ENCODE measurements around the gene PPIE.

PPIE gene

DNA sequence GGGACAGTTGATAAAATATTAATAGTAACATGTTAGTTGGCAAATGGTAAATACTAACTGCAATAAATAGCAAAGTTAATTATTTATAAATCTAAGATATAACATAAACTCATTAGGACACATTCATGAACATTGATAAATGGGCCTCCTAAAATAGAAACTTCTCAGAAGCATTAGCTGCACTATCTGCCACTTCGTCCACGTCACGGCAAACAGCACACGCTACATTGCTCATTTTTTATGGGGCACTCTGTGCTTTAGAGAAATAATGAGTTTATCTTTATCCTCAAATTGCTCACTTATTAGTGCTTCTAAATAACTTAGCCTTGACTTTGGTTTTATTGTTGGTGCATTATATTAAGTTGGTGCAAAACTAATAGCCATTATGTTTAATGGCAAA lies 31.2 kb upstream of the PPIE start:
- TF ChIP-seq YY1 (IDR thresholded peaks at IDR 0.05; ENCODE audit: low read depth) (no peak), TCF12 (IDR thresholded peaks at IDR 0.05; ENCODE audit: low read depth) (no peak), NFIC (IDR thresholded peaks at IDR 0.05) (no peak), TEAD4 (IDR thresholded peaks at IDR 0.05) (no peak), CEBPB (IDR thresholded peaks at IDR 0.05) (no peak), CREB1 (IDR thresholded peaks at IDR 0.05; ENCODE audit: low read depth) (no peak), ZBTB7A (IDR thresholded peaks at IDR 0.05; ENCODE audit: low read depth) (no peak), EGR1 (IDR thresholded peaks at IDR 0.05) (no peak), TAF1 (IDR thresholded peaks at IDR 0.05; ENCODE audit: low read depth) (no peak), EP300 (IDR thresholded peaks at IDR 0.05; ENCODE audit: borderline replicate concordance) (no peak), RAD21 (IDR thresholded peaks at IDR 0.05; ENCODE audit: low read depth) (no peak), FOXM1 (IDR thresholded peaks at IDR 0.05; ENCODE audit: borderline replicate concordance, low read depth) (no peak)
- TF ChIP-seq, protein P1, sequence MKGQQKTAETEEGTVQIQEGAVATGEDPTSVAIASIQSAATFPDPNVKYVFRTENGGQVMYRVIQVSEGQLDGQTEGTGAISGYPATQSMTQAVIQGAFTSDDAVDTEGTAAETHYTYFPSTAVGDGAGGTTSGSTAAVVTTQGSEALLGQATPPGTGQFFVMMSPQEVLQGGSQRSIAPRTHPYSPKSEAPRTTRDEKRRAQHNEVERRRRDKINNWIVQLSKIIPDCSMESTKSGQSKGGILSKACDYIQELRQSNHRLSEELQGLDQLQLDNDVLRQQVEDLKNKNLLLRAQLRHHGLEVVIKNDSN (IDR thresholded peaks at IDR 0.05): no peak
- TF ChIP-seq, protein P2, sequence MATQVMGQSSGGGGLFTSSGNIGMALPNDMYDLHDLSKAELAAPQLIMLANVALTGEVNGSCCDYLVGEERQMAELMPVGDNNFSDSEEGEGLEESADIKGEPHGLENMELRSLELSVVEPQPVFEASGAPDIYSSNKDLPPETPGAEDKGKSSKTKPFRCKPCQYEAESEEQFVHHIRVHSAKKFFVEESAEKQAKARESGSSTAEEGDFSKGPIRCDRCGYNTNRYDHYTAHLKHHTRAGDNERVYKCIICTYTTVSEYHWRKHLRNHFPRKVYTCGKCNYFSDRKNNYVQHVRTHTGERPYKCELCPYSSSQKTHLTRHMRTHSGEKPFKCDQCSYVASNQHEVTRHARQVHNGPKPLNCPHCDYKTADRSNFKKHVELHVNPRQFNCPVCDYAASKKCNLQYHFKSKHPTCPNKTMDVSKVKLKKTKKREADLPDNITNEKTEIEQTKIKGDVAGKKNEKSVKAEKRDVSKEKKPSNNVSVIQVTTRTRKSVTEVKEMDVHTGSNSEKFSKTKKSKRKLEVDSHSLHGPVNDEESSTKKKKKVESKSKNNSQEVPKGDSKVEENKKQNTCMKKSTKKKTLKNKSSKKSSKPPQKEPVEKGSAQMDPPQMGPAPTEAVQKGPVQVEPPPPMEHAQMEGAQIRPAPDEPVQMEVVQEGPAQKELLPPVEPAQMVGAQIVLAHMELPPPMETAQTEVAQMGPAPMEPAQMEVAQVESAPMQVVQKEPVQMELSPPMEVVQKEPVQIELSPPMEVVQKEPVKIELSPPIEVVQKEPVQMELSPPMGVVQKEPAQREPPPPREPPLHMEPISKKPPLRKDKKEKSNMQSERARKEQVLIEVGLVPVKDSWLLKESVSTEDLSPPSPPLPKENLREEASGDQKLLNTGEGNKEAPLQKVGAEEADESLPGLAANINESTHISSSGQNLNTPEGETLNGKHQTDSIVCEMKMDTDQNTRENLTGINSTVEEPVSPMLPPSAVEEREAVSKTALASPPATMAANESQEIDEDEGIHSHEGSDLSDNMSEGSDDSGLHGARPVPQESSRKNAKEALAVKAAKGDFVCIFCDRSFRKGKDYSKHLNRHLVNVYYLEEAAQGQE (IDR thresholded peaks at IDR 0.05; ENCODE audit: low read depth): no peak
- TF ChIP-seq, protein P3, sequence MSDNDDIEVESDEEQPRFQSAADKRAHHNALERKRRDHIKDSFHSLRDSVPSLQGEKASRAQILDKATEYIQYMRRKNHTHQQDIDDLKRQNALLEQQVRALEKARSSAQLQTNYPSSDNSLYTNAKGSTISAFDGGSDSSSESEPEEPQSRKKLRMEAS (IDR thresholded peaks at IDR 0.05): no peak

DNA sequence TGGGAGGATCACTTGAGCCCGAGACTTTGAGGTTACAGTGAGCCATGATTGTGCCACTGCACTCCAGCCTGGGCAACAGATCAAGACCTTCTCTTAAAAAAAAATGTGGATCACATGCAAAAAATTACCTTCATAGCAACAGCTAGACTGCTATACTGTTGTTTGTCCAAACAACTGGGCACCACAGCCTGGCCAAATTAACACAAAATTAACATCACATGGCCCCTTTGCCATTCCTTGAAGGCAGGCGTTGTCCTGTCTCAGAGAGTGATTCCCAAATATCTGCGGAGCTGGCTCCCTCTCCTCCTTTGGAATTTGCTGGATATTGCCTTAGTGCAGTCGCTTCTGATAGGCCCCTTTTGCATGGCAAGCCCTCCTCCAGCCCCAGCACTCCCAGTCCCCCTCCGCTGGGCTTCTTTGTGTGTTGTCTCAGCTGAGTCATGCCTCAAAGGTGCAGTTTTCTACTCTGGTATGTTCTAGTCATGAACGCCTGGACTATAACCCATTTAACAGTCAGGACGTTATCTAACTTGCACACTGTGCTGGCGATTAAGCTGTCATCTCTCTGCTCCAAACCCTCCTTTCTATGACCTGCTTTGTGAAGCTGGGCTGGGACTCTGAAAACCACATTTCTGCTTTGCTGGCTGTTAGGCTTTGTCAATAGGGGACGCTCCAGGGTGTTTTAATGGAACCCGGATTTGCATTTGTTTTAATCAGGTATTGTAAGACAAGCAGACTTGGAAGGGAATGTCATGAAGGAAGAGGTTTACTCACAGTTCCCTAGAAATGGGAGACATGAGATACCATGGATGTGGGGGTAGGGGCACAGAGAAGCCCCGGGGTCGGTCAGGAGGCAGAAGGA lies 27.3 kb upstream of the PPIE start:
- TF ChIP-seq TEAD4 (IDR thresholded peaks at IDR 0.05) (no peak), EGR1 (IDR thresholded peaks at IDR 0.05) (no peak), CREB1 (IDR thresholded peaks at IDR 0.05; ENCODE audit: low read depth) (no peak)

DNA sequence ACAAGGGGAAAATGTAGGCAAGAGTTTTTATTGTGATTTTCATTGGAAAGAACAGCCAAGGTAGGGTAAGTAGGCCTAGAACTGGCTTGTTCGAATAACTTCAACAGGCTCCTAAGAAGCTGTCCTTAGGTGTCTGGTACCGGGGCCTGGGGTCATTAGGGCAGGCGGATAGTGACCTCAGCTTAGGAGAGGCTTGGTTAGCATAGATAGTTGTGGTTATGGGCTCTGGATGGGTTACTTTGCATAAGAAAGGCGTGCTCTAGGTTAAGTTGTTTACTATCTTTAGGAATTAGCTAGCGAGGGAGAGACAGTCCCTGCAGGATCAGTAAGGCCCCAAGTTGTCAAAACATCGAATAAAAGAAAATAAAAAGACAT lies 26.7 kb upstream of the PPIE start:
- TF ChIP-seq EP300 (IDR thresholded peaks at IDR 0.05; ENCODE audit: borderline replicate concordance) (no peak), RAD21 (IDR thresholded peaks at IDR 0.05; ENCODE audit: low read depth) (no peak), TCF12 (IDR thresholded peaks at IDR 0.05; ENCODE audit: low read depth) (no peak), FOXM1 (IDR thresholded peaks at IDR 0.05; ENCODE audit: borderline replicate concordance, low read depth) (no peak), ZBTB7A (IDR thresholded peaks at IDR 0.05; ENCODE audit: low read depth) (no peak), NFIC (IDR thresholded peaks at IDR 0.05) (no peak), CEBPB (IDR thresholded peaks at IDR 0.05) (no peak), TEAD4 (IDR thresholded peaks at IDR 0.05) (no peak), YY1 (IDR thresholded peaks at IDR 0.05; ENCODE audit: low read depth) (no peak), CREB1 (IDR thresholded peaks at IDR 0.05; ENCODE audit: low read depth) (no peak), EGR1 (IDR thresholded peaks at IDR 0.05) (no peak)
- TF ChIP-seq, protein P2 (IDR thresholded peaks at IDR 0.05; ENCODE audit: low read depth): no peak
- TF ChIP-seq, protein P3 (IDR thresholded peaks at IDR 0.05): no peak
- TF ChIP-seq, protein P1 (IDR thresholded peaks at IDR 0.05): no peak

DNA sequence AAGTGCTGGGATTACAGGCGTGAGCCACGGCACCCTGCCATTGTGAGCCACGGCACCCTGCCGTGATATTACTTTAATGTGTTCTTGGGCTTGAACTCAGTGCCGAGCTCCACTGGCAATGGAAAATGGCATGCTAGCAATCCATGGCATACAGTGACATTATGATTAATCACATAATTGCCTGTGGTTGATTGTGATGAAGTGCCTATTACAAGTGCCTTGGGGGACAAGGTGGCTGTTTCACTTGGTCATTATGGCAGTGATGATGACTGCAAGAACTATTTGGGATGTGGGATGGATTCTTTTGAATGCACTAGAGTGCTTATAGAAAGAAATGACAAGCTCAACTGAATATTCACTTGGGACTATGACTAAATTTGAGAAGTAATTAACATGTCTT lies 25.1 kb upstream of the PPIE start:
- TF ChIP-seq, protein P3 (IDR thresholded peaks at IDR 0.05): no peak
- TF ChIP-seq EGR1 (IDR thresholded peaks at IDR 0.05) (no peak), YY1 (IDR thresholded peaks at IDR 0.05; ENCODE audit: low read depth) (no peak), TEAD4 (IDR thresholded peaks at IDR 0.05) (no peak), EP300 (IDR thresholded peaks at IDR 0.05; ENCODE audit: borderline replicate concordance) (no peak), ZBTB7A (IDR thresholded peaks at IDR 0.05; ENCODE audit: low read depth) (no peak), TCF12 (IDR thresholded peaks at IDR 0.05; ENCODE audit: low read depth) (no peak), RAD21 (IDR thresholded peaks at IDR 0.05; ENCODE audit: low read depth) (no peak), FOXM1 (IDR thresholded peaks at IDR 0.05; ENCODE audit: borderline replicate concordance, low read depth) (no peak), TAF1 (IDR thresholded peaks at IDR 0.05; ENCODE audit: low read depth) (no peak), NFIC (IDR thresholded peaks at IDR 0.05) (no peak), CEBPB (IDR thresholded peaks at IDR 0.05) (no peak), CREB1 (IDR thresholded peaks at IDR 0.05; ENCODE audit: low read depth) (no peak)
- TF ChIP-seq, protein P2 (IDR thresholded peaks at IDR 0.05; ENCODE audit: low read depth): no peak
- TF ChIP-seq, protein P1 (IDR thresholded peaks at IDR 0.05): no peak

Data from Ishikawa (cell line).